HG03565 (cell line): ENCODE data around the gene MFSD6L.

ENCODE experiments used
- ATAC-seq: cut with Tn5 transposase; IDR thresholded peaks from one replicate; pipeline ENCODE4 v1.9.1; 2021; ENCODE audit warnings: mild to moderate bottlenecking, moderate library complexity; ENCODE audit not compliant: unreplicated experiment

MFSD6L gene

DNA sequence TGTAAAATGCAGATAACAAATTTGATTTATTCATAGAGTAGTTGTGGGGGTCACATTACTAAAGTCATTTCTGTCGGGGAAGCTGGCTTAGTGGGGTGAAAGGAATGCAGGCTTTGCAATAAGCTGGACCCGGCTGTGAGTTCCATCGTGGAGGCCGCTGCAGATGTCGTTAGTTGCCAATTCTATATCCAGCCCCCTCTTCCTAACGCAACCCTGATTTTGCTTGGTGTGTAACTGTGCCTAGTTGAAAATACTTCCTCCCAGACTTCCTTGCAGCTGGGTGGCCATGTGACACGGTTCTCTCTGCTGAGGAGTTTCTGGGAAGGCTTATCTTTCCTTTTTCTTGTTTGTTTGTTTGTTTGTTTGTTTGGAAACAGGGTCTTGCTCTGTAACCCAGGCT lies 4.5 kb downstream of the MFSD6L start:
- no peak for ATAC-seq

DNA sequence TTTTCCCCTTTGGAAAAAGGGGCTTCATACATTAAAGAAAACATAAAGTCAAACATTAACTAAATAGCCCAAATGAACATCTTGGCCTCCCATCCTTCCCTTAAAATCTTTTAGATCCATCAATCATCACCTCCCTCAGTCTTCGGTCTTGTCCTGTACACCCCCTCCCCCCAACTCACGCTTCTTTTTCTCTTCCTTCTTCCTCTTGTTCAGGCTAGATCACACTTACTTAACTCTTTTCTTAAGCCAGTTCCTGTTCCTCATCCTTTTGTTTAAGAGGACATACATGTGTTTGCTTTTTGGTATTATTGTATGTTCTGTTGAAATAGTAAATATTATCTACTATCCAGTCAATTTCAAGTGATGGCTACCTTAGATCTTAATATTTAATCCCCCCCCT lies 5.5 kb downstream of the MFSD6L start:
- ATAC-seq = no peak

DNA sequence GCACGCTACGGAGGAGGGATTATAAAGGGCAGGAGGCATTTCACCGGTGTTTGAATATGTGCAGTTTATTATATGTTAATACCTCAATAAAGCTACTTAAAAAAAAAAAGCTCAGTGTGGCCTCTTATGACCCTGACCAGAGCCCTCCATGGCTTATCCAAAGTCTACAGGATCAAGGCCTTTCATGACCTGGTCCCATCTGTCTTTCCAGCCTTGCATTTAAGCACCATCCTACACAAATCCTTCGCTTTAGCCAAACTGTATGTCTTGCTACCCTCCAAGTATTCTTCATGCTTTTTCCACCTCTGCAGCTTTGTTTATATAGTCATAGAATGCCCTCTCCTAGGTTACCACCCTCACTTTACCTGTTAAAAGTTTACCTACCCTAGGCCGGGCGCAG lies 6.5 kb downstream of the MFSD6L start:
- ATAC-seq = no peak

DNA sequence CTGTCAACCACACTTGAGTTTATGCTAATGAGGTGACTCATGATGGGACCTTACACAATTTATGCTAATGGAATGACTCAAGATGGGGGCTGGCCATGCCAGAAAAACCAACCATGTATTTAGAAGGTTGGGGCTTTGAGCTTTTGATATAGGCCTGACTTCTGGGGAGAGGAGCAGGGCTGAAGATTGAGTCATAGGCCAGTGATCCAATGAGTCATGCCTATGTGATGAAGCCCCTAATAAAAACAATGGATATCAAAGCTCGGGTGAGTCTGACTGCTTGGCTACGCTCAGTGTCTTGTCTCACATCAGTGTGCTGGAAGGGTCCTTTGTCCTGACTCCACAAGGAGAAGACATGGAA lies 7.3 kb downstream of the MFSD6L start:
- no peak for ATAC-seq

DNA sequence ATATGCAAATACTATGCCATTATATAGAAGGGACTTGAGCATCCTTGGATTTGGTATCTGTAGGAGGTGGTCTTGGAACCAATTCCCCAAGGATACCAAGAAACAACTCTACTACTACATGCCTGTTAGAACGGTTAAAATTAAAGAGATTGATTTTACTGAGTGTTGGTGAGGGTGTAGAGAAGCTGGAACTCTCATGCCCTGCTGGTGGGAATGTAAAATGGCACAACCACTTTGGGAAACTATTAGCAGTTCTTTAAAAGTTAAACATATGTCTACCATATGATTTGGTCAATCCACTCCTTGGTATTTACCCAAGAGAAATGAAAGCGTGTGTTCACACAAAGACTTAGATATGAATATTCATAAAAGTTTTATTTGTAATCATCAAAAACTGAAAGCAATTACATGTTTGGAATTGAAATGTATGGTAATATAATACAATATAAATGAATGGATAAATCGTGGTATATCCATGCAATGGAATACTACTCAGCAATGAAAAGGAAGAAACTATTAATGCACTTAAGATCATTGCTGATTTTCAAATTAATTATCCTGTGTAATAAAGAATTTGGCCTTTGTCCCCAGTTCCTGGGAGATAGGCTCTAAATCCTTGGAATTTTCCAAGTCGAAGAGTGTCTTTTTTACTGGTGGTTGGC lies 7.8 kb downstream of the MFSD6L start:
- ATAC-seq = no peak

DNA sequence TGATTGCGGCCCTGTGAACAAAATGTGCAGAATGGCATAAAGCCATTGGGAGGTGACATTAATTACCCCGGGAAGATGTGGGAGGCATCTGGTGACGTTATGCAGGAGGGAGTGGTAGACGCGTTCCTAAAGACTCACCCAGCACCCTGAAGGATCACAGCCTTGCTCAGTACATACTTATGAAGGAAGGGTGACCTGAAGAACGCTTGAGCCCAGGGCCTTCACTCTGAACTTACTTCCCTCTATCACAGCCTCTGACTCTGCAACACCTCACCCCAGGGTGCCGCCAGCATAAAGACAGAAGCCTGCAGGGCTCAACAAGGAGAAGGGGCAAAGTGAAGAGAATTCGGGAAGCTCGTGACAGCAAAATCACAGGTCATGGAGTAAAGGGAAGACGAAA lies 9.4 kb downstream of the MFSD6L start:
- no peak for ATAC-seq

DNA sequence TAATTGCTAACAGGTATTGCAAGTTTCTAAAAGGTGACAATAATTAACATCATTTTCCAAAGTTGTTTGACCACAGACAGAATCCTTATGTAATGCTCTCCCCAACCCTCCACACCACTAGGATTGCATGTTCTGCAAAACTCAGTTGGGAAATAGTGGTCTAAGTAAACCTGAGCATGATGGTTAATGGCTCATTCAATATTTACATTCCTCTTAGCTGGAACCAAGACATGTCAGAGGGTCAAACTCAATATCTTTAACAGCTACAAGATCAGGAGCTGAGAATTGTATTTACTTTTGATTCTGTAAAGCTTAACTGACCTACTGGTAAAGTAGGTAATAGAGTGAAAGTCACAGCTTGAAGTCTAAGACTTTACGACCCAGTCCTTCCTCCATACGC lies 10.2 kb downstream of the MFSD6L start:
- no peak for ATAC-seq

DNA sequence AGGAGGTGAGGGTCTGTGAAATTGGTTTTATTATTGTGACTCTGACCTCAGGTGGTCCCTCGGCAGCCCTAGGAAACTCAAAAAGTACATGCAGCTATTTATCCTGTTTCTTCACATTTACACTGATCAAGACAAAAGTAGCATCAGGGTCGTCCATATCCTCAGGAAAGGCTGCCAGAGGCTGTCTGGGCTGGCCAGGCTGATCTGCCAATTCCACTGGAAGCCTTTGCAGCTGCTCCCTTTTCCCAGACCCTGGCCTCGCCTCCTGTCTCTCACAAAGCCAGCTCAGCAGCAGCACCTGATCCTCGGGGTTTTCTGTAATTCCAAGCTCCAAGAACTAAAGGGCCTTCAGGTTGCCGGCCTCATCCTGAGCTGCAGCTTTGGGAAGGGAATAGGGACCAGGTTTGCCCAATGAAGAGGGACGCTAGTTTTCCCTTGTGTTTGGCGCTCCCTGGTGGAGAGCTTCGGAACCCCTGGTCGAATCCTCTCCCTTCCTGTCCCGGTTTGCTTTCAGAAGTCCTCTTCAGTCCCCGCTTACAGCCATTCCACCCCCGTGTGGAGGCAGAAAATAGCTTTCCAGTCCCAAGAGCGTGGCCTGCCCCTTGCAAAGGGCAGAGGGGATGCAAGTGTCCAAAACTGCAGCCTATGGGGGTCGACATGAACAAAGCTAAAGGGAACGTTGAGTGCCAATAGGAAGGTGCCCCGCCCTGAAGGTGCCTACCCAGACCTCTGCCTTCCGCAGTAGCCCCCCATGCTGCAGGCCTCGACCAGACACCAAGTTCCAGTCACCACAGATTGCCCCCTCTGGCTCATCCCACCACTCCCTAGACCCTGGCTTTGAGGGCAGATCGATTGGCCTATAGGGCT lies 13.4 kb downstream of the MFSD6L start:
- no peak for ATAC-seq

DNA sequence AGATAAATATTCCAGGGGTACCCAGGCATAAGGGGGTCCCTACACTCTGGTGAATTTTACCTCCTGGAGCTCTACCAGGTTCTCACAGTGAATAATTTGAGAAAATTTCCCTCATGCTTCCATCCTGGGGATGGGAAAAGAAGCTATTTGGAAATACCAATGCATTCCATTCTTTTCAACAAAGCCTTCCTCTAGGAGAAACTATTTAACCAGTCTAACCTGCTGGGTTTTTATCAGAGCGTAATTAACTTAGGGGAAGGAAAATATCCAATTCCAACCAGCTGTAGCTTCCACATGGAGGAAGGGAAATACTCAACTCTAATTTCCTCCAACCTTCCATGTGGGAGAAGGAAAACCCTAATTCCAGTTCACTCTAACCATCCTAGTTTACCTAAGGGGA lies 17.0 kb downstream of the MFSD6L start:
- no peak for ATAC-seq

DNA sequence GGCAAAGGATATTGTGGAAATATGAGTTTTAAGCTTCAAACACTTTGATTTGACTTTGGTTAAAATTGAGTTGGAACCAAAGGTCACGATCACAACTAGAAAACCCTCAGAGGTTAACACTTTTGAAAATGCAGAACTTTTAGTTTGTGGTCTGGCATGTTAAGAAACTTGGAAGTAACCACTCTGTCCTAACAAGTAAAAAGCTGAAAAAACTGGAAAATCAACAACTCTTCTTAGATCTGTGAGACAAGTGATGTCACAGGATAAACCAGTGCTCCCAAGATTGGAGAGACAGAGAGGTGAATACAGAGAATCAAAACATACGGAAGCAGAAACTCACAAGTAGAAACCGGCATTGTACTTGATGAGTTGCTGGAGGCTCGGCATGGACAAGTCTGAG lies 17.4 kb downstream of the MFSD6L start:
- ATAC-seq = no peak

DNA sequence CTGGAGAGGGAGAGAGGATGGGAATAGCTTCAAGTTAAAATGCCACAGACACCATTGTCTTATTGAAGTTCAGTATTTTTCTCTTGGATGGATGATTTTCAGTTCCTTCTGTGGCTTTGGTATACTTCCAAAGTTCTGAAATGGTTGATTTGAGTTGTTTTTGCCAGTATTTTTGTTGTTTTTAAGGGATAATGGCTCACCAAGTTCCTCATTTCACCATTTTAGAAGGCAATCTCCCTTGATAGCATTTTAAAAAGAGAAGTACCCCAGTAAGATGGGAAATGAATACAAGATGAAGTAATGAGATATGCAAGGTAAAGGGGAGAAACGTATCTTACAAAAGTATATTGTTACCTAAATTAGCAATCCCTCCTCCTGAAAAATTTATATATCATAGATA lies 22.3 kb downstream of the MFSD6L start:
- ATAC-seq = no peak

DNA sequence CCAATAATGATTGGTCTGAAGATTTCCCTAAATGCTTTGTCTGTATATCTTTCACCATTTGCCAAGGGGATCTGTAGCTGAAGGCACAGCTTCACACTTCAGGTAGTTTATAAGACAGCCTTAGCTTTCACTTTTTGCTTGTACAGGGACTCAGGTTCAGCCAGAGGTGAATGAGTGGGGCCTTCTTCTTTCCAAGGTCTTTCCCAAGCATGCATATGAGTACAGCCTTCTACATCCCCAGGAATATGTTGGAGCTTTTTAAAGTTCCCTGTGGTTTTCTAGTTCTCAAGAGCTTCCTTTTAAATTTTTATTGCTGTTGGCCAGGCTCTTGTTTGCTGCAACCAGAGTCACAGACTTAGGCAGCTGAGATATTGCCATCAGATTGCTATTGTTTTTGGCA lies 22.9 kb downstream of the MFSD6L start:
- ATAC-seq = no peak

DNA sequence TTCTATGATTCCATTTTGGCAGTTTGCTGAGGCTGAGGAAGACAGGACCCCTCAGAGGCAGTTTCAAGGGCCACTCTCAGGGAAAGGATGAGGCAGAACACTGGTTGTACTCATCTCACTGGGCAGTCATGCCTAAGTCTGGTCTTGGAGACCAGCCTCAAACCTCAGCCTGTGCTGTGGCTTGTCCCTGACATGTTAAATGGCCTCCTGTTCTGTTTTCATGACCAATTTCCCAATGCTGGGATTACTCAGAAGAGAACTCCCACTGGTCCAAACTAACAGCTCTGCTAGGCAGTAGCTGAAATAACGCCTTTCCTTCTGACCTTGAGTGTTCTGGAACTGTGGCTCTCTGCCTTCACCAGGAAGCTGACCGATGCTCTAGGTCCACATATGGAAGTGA lies 32.4 kb downstream of the MFSD6L start:
- no peak for ATAC-seq

DNA sequence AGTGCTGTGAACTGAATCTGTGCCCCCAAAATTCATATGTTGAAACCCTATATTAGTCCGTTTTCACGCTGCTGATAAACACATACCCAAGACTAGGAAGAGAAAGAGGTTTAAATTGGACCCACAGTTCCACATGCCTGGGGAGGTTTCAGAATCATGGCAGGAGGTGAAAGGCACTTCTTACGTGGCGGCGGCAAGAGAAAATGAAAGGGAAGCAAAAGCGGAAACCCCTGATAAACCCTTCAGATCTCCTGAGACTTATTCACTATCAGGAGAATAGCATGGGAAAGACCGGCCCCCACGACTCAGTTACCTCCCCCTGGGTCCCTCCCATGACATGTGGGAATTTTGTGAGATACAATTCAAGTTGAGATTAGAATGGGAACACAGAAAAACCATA lies 37.2 kb downstream of the MFSD6L start:
- ATAC-seq = no peak

DNA sequence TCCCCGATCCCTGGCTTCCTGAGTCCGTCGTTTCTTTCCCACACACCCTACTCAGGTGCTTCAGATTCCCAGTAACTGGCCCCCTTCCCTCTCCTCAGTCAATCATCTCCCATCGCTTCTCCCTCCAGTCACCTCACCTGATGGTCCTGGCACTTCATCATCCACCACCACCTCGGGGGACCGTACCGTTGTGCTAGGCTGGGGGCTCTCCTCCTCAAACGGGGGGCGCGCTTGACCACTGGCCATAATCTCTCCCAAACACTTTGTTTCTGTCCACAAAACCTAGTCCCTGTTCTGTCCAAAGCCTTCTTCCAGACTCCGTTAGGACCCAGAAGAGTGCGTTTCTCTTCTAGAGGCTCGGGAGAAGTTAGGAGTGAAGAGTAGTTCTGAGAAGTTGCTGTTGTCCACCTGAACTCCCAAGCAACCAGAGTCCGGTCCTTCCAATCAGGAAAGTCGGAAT lies 41.0 kb downstream of the MFSD6L start, which contains the start of gene SPDYE4:
Gene SPDYE4 (minus strand): TSS at position 410 of the 460 bp plus-strand sequence. CDS start 164 bp downstream, at position 246.
- ATAC-seq = no peak

DNA sequence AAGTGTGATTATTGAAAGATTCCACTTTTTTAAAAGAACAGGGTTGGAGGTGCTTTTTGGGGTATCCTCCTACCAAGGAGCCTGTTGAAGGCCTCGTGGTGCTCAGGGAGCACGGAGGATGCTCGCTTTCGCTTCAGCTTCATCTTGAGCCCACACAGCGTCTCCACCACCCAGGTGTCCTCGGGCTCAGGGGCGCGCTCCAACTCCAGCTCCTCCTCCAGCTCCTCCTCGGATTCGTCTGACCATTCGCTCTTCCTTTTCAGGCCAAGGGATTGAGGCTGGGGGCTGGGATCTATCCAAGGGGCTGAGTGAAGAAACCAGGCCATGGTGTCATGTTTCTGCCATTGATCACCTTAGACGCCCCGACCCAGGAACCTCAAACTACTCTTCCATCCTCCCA lies 42.0 kb downstream of the MFSD6L start:
- no peak for ATAC-seq

DNA sequence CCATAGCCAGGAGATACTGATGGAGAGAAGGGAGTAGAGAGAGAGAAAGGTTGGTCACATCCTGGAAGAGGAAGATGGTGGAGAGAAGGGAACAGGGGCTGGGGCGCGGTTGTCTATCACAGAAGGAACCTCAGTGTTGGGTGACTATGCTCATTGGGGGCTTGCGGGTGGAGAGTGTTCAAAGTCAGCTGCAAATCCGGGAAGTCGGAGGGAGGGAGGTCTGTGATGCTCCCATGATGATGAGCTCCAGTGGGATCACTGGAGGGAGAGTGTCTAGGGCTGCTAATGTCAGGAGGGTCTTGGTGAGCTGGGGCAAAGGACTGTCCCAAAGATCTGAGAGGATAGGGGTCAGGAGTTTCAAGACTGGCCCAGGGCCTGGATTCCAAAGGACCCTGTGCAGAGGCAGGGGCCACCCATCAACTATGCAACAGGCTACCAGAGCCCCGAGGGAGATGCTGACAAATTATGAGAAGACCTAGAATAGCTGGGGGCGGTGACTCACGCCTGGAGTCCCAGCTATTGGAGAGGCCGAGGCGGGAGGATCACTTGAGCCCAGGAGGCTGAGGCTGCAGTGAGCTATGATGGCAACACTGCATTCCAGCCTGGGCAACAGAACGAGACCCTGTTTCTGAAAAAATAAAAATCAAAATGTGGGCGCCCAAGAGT lies 43.4 kb downstream of the MFSD6L start:
- ATAC-seq = no peak

DNA sequence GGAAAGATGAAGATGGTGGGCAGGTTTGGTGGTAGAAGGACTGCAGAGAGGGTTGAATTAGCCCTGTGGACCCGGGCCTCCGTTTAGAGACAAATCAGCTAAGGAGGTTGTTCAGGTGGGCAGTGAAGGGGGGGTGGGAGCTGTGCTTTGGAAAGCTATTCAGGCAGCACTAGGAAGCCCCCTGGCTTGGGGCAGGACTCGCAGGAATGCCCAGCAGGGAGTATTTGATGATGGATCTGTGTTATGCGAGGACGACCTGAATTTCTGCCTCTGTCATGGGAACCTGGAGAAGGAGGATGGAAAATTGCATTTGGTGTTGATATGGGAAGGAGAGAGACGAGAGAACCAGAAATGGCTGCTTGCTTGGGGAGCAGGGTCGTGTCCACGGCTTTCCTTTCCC lies 44.3 kb downstream of the MFSD6L start:
- no peak for ATAC-seq

DNA sequence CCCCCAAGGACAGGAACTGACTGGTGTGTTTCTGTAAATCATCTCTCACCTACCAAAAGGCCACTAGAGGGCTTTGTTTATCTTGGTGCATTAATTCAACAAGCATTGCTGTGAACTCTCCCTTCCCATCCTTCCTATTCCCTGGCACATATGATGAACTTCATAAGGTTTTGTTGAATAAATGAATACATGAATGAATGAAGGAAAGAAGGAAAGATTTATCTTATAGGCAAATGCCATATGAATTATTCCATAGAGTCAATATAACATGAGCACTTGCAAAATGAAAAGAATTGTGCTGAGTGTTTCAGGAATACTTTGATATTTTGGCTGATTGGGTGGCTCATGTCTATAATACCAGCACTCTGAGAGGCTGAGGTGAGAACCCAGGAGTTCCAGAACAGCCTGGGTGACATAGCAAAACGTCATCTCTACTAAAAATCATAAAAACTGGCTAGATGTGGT lies 45.2 kb downstream of the MFSD6L start:
- no peak for ATAC-seq

DNA sequence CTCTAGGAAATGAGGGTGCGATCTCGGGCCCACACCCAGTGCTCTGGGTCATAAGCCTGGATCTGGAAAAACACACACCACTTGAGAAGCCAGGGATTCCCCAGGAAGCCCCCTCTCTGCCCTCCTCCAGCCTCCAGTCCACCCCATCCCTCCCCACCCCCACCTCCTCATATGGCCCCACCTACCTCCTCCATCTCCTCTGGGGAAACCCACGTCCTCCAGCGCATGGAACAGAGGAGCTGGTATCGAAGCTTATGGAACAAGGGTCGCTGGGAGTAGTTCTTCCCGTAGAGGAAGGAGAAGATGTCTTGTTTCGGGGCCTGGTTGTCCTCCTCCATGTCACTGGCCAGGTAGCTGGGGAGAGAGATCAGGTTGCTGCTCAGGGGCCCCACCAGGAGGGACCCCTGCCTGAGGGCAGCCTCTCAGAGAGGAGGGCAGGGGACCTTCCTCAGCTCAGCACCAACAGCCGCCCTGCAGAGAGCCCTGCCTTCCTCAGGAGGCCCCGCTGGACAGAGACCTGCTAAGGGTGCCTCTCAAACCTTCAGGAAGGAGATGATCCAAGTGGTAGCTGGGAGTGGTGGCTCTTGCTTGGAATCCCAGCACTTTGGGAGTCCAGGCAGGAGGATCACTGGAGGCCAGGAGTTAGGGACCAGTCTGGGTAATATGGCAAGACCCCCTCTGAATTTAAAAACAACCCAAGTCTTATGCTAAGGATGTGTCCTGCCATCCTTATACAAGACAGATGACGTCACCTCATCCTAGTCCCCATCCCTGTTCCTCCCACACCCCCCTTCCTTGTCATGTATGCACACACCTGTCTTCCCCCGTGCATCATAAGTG lies 45.8 kb downstream of the MFSD6L start:
- no peak for ATAC-seq

DNA sequence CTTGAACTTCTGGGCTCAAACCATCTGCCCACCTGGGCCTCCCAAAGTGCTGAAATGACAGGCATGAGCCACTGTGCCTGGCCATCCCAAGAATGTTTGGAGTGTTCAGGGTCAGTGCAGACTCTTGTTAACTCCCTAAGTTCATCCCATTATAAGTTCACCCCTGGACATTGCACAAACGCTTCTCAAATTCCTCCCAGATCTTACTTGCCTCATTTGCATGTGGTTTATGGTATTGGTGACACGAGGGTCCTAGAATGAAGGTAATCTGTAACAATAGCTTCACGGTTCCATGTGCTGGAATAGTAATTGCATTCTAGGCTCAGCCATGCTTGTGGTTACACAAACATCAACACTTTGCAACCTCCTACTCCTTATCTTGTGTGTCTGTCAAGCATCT lies 49.5 kb downstream of the MFSD6L start:
- ATAC-seq = no peak
